KMS-11 (cell line): Measurements from ENCODE around the gene MS4A5.

ENCODE experiments used
- H2AFZ ChIP-seq: fragments of 200-600 bp; sonication (generic); 2 replicates; pipeline ENCODE4 v1.6.1; 2016; ENCODE audit warnings: antibody characterized with exemption, mixed run types, low read depth
- H3K27ac ChIP-seq: fragments of 200-600 bp; sonication (generic); 2 replicates; pipeline ENCODE4 v1.6.1; 2016; ENCODE audit warnings: mild to moderate bottlenecking, mixed run types
- H3K27me3 ChIP-seq: fragments of 200-600 bp; sonication (generic); 2 replicates; pipeline ENCODE4 v1.6.1; 2017; ENCODE audit warnings: mild to moderate bottlenecking, low read depth, mixed run types, moderate library complexity; ENCODE audit not compliant: insufficient read depth
- H3K36me3 ChIP-seq: fragments of 200-600 bp; sonication (generic); 2 replicates; pipeline ENCODE4 v1.6.1; 2017; ENCODE audit warnings: mild to moderate bottlenecking, mixed run types; ENCODE audit not compliant: insufficient read depth
- H3K4me1 ChIP-seq: fragments of 200-600 bp; sonication (generic); 2 replicates; pipeline ENCODE4 v1.6.1; 2016; ENCODE audit warnings: mild to moderate bottlenecking, low read depth, mixed run types; ENCODE audit not compliant: poor library complexity, severe bottlenecking
- H3K4me2 ChIP-seq: fragments of 200-600 bp; sonication (generic); 2 replicates; pipeline ENCODE4 v1.7.0; 2016; ENCODE audit warnings: mild to moderate bottlenecking, mixed run types
- H3K4me3 ChIP-seq: fragments of 200-600 bp; sonication (generic); IDR thresholded peaks from 2 replicates; pipeline ENCODE4 v1.6.1; 2017; ENCODE audit warnings: low read depth, low read length, mixed read lengths; ENCODE audit not compliant: insufficient read depth
- H3K79me2 ChIP-seq: fragments of 200-600 bp; sonication (generic); 2 replicates; pipeline ENCODE4 v1.6.1; 2016; ENCODE audit warnings: low read depth, mixed run types; ENCODE audit not compliant: insufficient read depth
- H3K9ac ChIP-seq: fragments of 200-600 bp; sonication (generic); 2 replicates; pipeline ENCODE4 v1.6.1; 2016; ENCODE audit warnings: mild to moderate bottlenecking, mixed run types
- H4K20me1 ChIP-seq: fragments of 200-600 bp; sonication (generic); 2 replicates; pipeline ENCODE4 v1.6.1; 2016; ENCODE audit warnings: mild to moderate bottlenecking, mixed run types; ENCODE audit not compliant: insufficient read depth
- CTCF ChIP-seq: fragments of 200-600 bp; sonication (generic); conservative IDR thresholded peaks from 2 replicates; pipeline ENCODE4 v1.6.1; 2017; ENCODE audit warnings: low read depth, mild to moderate bottlenecking, antibody characterized with exemption, low read length, moderate library complexity, mixed read lengths

Gene MS4A5

GRCh38 chr11:60393016-60393415 is 36.4 kb upstream of the MS4A5 start:
- Histone ChIP-seq H3K79me2 (no peaks in the 10 kb centered on the region), H3K36me3 (no peaks in the 10 kb centered on the region), H3K9ac (no peak overlapping the region), H2AFZ (no peak overlapping the region), H3K4me2 (no peak overlapping the region), H3K4me1 (no peaks in the 10 kb centered on the region), H3K4me3 (no peak overlapping the region), H3K27me3 (no peaks in the 10 kb centered on the region; the same call in 1 of the 2 replicates), H3K27ac (no peak overlapping the region), H4K20me1 (no peaks in the 10 kb centered on the region)
- TF ChIP-seq CTCF: no peak

GRCh38 chr11:60394666-60395380 is 34.5 kb upstream of the MS4A5 start:
- no peak overlapping the region for H2AFZ ChIP-seq
- no peaks in the 10 kb centered on the region for H3K79me2 ChIP-seq
- no peak overlapping the region for H3K9ac ChIP-seq
- no peaks in the 10 kb centered on the region for H3K4me1 ChIP-seq
- no peaks in the 10 kb centered on the region for H3K36me3 ChIP-seq
- H3K27me3 ChIP-seq: no peaks in the 10 kb centered on the region; the same call in 1 of the 2 replicates
- no peak for TF ChIP-seq CTCF
- H4K20me1 ChIP-seq: no peaks in the 10 kb centered on the region
- H3K4me2 ChIP-seq: no peak overlapping the region
- no peak overlapping the region for H3K27ac ChIP-seq
- no peak overlapping the region for H3K4me3 ChIP-seq

GRCh38 chr11:60396382-60396781 is 33.0 kb upstream of the MS4A5 start, which contains the start of gene MS4A14:
Gene MS4A14 (plus strand): TSS chr11:60396459. CDS start chr11:60396579, 120 bp downstream.
- no peaks in the 10 kb centered on the region; the same call in 1 of the 2 replicates for H3K27me3 ChIP-seq
- no peak for TF ChIP-seq CTCF
- no peak within 1 kb of the TSS for H3K9ac ChIP-seq
- no peak within 1 kb of the TSS for H3K4me2 ChIP-seq
- no peaks in the 10 kb centered on the region for H3K36me3 ChIP-seq
- no peak within 1 kb of the TSS for H2AFZ ChIP-seq
- no peaks in the 10 kb centered on the region for H3K4me1 ChIP-seq
- H3K79me2 ChIP-seq: no peaks in the 10 kb centered on the region
- H4K20me1 ChIP-seq: no peaks in the 10 kb centered on the region
- H3K27ac ChIP-seq: no peak within 1 kb of the TSS
- H3K4me3 ChIP-seq: no peak within 1 kb of the TSS

GRCh38 chr11:60396799-60397198 is 32.6 kb upstream of the MS4A5 start:
- Histone ChIP-seq H3K4me2 (no peak overlapping the region), H3K9ac (no peak overlapping the region), H3K4me1 (no peaks in the 10 kb centered on the region), H3K36me3 (no peaks in the 10 kb centered on the region), H3K27ac (no peak overlapping the region), H4K20me1 (no peaks in the 10 kb centered on the region), H3K4me3 (no peak overlapping the region), H3K27me3 (no peaks in the 10 kb centered on the region; the same call in 1 of the 2 replicates), H2AFZ (no peak overlapping the region), H3K79me2 (no peaks in the 10 kb centered on the region)
- TF ChIP-seq CTCF: no peak
